ENCODE data around the gene HNRNPK. TPM values are rescaled to one million over a fixed set of nuclear protein-coding genes. Genes with fewer than 3 reads are reported as not detected.

Gene HNRNPK
- total and polyA plus RNA-seq, 7 experiments from 2014 or later = 537 to 958 (median 625) TPM

- intact Hi-C loops (cut with micrococcal nuclease) = loop anchor here in 1 of 2 donors (5.0 kb wide), 1 partner anchor 1678 kb away; no protein-coding TSS in a partner anchor
- POLR2A ChIA-PET = no interaction called here
Measured at GRCh38 chr9:83934569-83935275, 45.3 kb downstream of the HNRNPK start.

GRCh38 chr9:83933790-83934189 lies 46.2 kb downstream of the HNRNPK start:
- Mint-ChIP-seq H3K9me3 (no peaks in the 10 kb centered on the region), H3K27ac (peak overlapping the region in 1 of 9 donors; percentile 46), H3K36me3 (peaks cover 0 to 5% (median 0%) of the 10 kb centered on the region in 5 donors), H3K4me3 (no peak overlapping the region), H3K27me3 (no peaks in the 10 kb centered on the region), H3K4me1 (peaks cover 0 to 29% (median 12%) of the 10 kb centered on the region in 7 donors)
- no peaks in the 10 kb centered on the region for H3K9me3 ChIP-seq (ENCODE audit: control insufficient read depth in 2 of 3, low read length in 3 of 3)
- no peaks in the 10 kb centered on the region for H3K4me1 ChIP-seq (ENCODE audit: control insufficient read depth in 2 of 2, insufficient read depth in 2 of 2, low read length in 2 of 2)
- no peak overlapping the region for H3K4me3 ChIP-seq (ENCODE audit: low read length)
- ATAC-seq (no peak), DNase-seq (no peak)
- no peaks in the 10 kb centered on the region for H3K27me3 ChIP-seq (ENCODE audit: control insufficient read depth in 2 of 2, insufficient read depth in 2 of 2, low read length in 2 of 2)
- intact Hi-C loops (cut with micrococcal nuclease) = no loop called here
- ChIA-PET CTCF (no interaction called here), POLR2A (interaction anchor here (1.3 kb wide), 1 partner anchor 9 kb away, joined by 4 read pairs; no protein-coding TSS in a partner anchor)
- H3K36me3 ChIP-seq (ENCODE audit: control insufficient read depth in 2 of 3, insufficient read depth in 3 of 3, low read length in 3 of 3) = no peaks in the 10 kb centered on the region
- no peak overlapping the region for H3K27ac ChIP-seq (ENCODE audit: low read depth, low read length)

More at GRCh38 chr9:83934569-83935275, 45.3 kb downstream of the HNRNPK start:
- Mint-ChIP-seq H3K9me3 (no peaks in the 10 kb centered on the region), H3K4me3 (no peak overlapping the region), H3K4me1 (peaks cover 0 to 29% (median 12%) of the 10 kb centered on the region in 7 donors), H3K36me3 (peaks cover 0 to 9% (median 3%) of the 10 kb centered on the region in 5 donors), H3K27ac (no peak overlapping the region), H3K27me3 (no peaks in the 10 kb centered on the region)
- Histone ChIP-seq H3K9me3 (ENCODE audit: control insufficient read depth in 2 of 3, low read length in 3 of 3) (no peaks in the 10 kb centered on the region), H3K27me3 (ENCODE audit: control insufficient read depth in 2 of 2, insufficient read depth in 2 of 2, low read length in 2 of 2) (no peaks in the 10 kb centered on the region), H3K4me1 (ENCODE audit: control insufficient read depth in 2 of 2, insufficient read depth in 2 of 2, low read length in 2 of 2) (no peaks in the 10 kb centered on the region), H3K4me3 (ENCODE audit: low read length) (no peak overlapping the region), H3K27ac (ENCODE audit: low read depth, low read length) (no peak overlapping the region), H3K36me3 (ENCODE audit: control insufficient read depth in 2 of 3, insufficient read depth in 3 of 3, low read length in 3 of 3) (peaks cover 0 to 4% (median 0%) of the 10 kb centered on the region in 3 experiments)
- no peak for DNase-seq
- peak; percentile 46 for ATAC-seq
- CTCF ChIA-PET = interaction anchor here (0.8 to 1.1 kb wide), 2 partner anchors 326 to 382 kb away, joined by 3 read pairs; no protein-coding TSS in a partner anchor

DNA sequence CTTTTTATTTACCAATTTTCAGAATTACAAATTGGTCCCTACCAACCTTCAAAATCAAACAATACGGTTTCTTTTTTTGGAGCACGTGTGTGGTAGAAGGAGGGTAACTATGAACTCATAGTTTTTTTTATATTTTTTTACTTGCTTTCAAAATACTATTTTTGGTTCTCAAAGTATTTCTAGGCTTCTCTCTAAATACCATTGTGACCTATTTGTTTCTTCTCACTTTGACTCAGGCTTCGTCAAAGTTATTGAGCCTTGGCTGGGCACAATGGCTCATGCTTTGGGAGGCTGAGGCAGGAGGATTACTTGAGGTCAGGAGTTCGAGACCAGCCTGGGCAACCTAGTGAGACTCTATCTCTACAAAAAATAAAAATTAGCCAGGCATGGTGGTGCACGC lies 47.2 kb downstream of the HNRNPK start:
- ChIA-PET POLR2A (interaction anchor here (0.6 to 1.3 kb wide), 2 partner anchors 8 to 11 kb away, joined by 3 to 4 read pairs; no protein-coding TSS in a partner anchor), CTCF (interaction anchor here (0.6 to 0.8 kb wide), 2 partner anchors 25 to 327 kb away, joined by 3 to 6 read pairs; no protein-coding TSS in a partner anchor)
- no peak overlapping the region for H3K4me3 ChIP-seq (ENCODE audit: low read length)
- no peak overlapping the region for H3K27ac ChIP-seq (ENCODE audit: low read depth, low read length)
- Mint-ChIP-seq H3K27ac (no peak overlapping the region), H3K4me3 (no peak overlapping the region), H3K36me3 (peaks cover 0 to 2% (median 0%) of the 10 kb centered on the region in 5 donors), H3K9me3 (no peaks in the 10 kb centered on the region), H3K27me3 (peaks cover 0 to 2% (median 0%) of the 10 kb centered on the region in 5 donors), H3K4me1 (peaks cover 0 to 28% (median 12%) of the 10 kb centered on the region in 7 donors)
- no peaks in the 10 kb centered on the region for H3K4me1 ChIP-seq (ENCODE audit: control insufficient read depth in 2 of 2, insufficient read depth in 2 of 2, low read length in 2 of 2)
- DNase-seq = no peak
- no peak for ATAC-seq
- no peaks in the 10 kb centered on the region for H3K36me3 ChIP-seq (ENCODE audit: control insufficient read depth in 2 of 3, insufficient read depth in 3 of 3, low read length in 3 of 3)
- no peaks in the 10 kb centered on the region for H3K9me3 ChIP-seq (ENCODE audit: control insufficient read depth in 2 of 3, low read length in 3 of 3)
- intact Hi-C loops (cut with micrococcal nuclease) = loop anchor here in 1 of 2 donors (1.0 kb wide), 1 partner anchor 12 kb away; the partner anchor contains the start of gene KIF27
- no peaks in the 10 kb centered on the region for H3K27me3 ChIP-seq (ENCODE audit: control insufficient read depth in 2 of 2, insufficient read depth in 2 of 2, low read length in 2 of 2)

GRCh38 chr9:83932011-83932410 lies 48.0 kb downstream of the HNRNPK start:
- H3K4me3 ChIP-seq (ENCODE audit: low read length) = no peak overlapping the region
- ChIA-PET POLR2A (no interaction called here), CTCF (no interaction called here)
- H3K27ac ChIP-seq (ENCODE audit: low read depth, low read length) = no peak overlapping the region
- no peaks in the 10 kb centered on the region for H3K4me1 ChIP-seq (ENCODE audit: control insufficient read depth in 2 of 2, insufficient read depth in 2 of 2, low read length in 2 of 2)
- peaks cover 0 to 2% of the 10 kb centered on the region in 2 donors for H3K27me3 ChIP-seq (ENCODE audit: control insufficient read depth in 2 of 2, insufficient read depth in 2 of 2, low read length in 2 of 2)
- H3K27ac Mint-ChIP-seq = peak overlapping the region in 3 of 9 donors; percentile 8 to 28 (median 20)
- H3K36me3 Mint-ChIP-seq = no peaks in the 10 kb centered on the region
- intact Hi-C loops (cut with micrococcal nuclease) = loop anchor here in 1 of 2 donors (1.0 kb wide), 1 partner anchor 11 kb away; the partner anchor contains the start of gene KIF27
- ATAC-seq (no peak), DNase-seq (no peak)
- no peaks in the 10 kb centered on the region for H3K9me3 Mint-ChIP-seq
- no peaks in the 10 kb centered on the region for H3K9me3 ChIP-seq (ENCODE audit: control insufficient read depth in 2 of 3, low read length in 3 of 3)
- H3K4me1 Mint-ChIP-seq = peaks cover 0 to 25% (median 11%) of the 10 kb centered on the region in 7 donors
- H3K36me3 ChIP-seq (ENCODE audit: control insufficient read depth in 2 of 3, insufficient read depth in 3 of 3, low read length in 3 of 3) = no peaks in the 10 kb centered on the region
- peaks cover 0 to 5% (median 0%) of the 10 kb centered on the region in 5 donors for H3K27me3 Mint-ChIP-seq
- H3K4me3 Mint-ChIP-seq = no peak overlapping the region

DNA sequence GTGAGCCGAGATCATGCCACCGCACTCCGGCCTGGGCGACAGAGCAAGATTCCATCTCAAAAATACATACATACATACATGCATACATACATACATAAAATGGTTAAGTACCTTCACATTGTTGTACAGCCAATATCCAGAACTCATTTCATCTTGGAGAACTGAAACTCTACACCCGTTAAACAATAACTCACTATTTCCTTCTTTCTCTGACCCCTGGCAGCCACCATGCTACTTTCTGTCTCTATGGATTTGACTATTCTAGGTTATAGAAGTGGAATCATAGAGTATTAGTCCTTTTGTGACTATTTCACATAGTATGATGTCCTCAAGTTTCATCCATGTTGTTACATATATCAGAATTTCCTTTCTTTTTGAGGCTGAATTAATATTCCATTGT lies 49.1 kb downstream of the HNRNPK start:
- Mint-ChIP-seq H3K27ac (no peak overlapping the region), H3K9me3 (no peaks in the 10 kb centered on the region), H3K4me3 (no peak overlapping the region), H3K27me3 (peaks cover 0 to 5% (median 0%) of the 10 kb centered on the region in 5 donors), H3K36me3 (no peaks in the 10 kb centered on the region), H3K4me1 (peaks cover 0 to 21% (median 11%) of the 10 kb centered on the region in 7 donors)
- Histone ChIP-seq H3K36me3 (ENCODE audit: control insufficient read depth in 2 of 3, insufficient read depth in 3 of 3, low read length in 3 of 3) (no peaks in the 10 kb centered on the region), H3K4me3 (ENCODE audit: low read length) (no peak overlapping the region), H3K27ac (ENCODE audit: low read depth, low read length) (no peak overlapping the region), H3K9me3 (ENCODE audit: control insufficient read depth in 2 of 3, low read length in 3 of 3) (no peaks in the 10 kb centered on the region), H3K27me3 (ENCODE audit: control insufficient read depth in 2 of 2, insufficient read depth in 2 of 2, low read length in 2 of 2) (peaks cover 0 to 2% of the 10 kb centered on the region in 2 donors), H3K4me1 (ENCODE audit: control insufficient read depth in 2 of 2, insufficient read depth in 2 of 2, low read length in 2 of 2) (no peaks in the 10 kb centered on the region)
- ChIA-PET POLR2A (interaction anchor here (0.6 kb wide), 1 partner anchor 479 kb away, joined by 3 read pairs; no protein-coding TSS in a partner anchor), CTCF (no interaction called here)
- intact Hi-C loops (cut with micrococcal nuclease) = no loop called here
- DNase-seq (no peak), ATAC-seq (no peak)

DNA sequence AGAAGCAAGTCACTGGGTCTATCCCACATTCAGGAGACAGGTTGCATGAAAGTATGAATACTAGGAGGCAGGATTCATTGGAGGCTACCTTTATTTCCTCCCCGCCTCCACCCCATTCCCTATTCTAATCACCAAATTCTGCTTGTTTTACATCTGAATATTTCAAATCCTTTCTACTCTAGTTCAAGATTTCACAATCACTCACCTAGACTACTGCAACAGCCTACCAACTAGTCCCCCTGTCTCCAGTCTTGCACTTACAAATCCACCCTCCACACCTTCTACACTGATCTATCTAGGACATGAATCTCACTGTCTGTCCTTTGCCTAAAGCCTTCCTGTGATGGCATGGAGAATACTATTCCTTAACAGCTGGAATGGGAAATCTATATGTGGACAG lies 52.4 kb downstream of the HNRNPK start:
- POLR2A ChIA-PET = no interaction called here
- Histone ChIP-seq H3K4me3 (ENCODE audit: low read length) (no peak overlapping the region), H3K4me1 (ENCODE audit: control insufficient read depth in 2 of 2, insufficient read depth in 2 of 2, low read length in 2 of 2) (no peaks in the 10 kb centered on the region), H3K9me3 (ENCODE audit: control insufficient read depth in 2 of 3, low read length in 3 of 3) (no peaks in the 10 kb centered on the region), H3K27ac (ENCODE audit: low read depth, low read length) (no peak overlapping the region), H3K27me3 (ENCODE audit: control insufficient read depth in 2 of 2, insufficient read depth in 2 of 2, low read length in 2 of 2) (peaks cover 0 to 2% of the 10 kb centered on the region in 2 donors), H3K36me3 (ENCODE audit: control insufficient read depth in 2 of 3, insufficient read depth in 3 of 3, low read length in 3 of 3) (no peaks in the 10 kb centered on the region)
- intact Hi-C loops (cut with micrococcal nuclease) = loop anchor here in 1 of 2 donors (10.0 kb wide), 1 partner anchor 1877 kb away; no protein-coding TSS in a partner anchor
- ATAC-seq = no peak
- peaks cover 0 to 12% (median 11%) of the 10 kb centered on the region in 7 donors for H3K4me1 Mint-ChIP-seq
- peaks cover 0 to 5% (median 0%) of the 10 kb centered on the region in 5 donors for H3K27me3 Mint-ChIP-seq
- H3K4me3 Mint-ChIP-seq = no peak overlapping the region
- CTCF ChIA-PET = interaction anchor here (1.8 kb wide), 1 partner anchor 10 kb away, joined by 4 read pairs; no protein-coding TSS in a partner anchor
- DNase-seq = no peak
- H3K36me3 Mint-ChIP-seq = no peaks in the 10 kb centered on the region
- peak overlapping the region in 1 of 9 donors; percentile 5 for H3K27ac Mint-ChIP-seq
- no peaks in the 10 kb centered on the region for H3K9me3 Mint-ChIP-seq
